GM21447 (cell line): ENCODE data around the gene EPHA6.

Experiments used
- ATAC-seq: cut with Tn5 transposase; IDR thresholded peaks from one replicate; pipeline ENCODE4 v1.9.1; 2021; ENCODE audit not compliant: unreplicated experiment

The EPHA6 gene

DNA sequence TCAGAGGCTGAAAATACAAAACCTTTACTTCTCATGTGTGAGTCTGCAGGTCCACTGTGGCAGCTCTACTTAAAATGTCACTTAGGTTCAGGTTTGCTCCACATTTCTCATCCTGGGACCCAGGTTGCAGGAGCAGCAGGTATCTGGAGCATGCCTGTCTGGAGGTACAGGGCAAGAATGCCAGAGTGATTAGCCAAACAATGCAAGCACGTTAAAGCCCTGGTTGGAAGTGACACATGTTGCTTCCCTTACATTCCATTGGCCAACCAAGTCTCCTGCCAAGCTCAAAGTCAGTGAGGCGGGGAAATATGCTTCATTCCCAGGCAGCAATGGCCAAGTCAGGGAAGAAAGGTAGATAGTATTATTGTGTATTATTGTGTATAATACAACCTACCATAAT is 873.3 kb downstream of the EPHA6 start:
- ATAC-seq, result no peak

DNA sequence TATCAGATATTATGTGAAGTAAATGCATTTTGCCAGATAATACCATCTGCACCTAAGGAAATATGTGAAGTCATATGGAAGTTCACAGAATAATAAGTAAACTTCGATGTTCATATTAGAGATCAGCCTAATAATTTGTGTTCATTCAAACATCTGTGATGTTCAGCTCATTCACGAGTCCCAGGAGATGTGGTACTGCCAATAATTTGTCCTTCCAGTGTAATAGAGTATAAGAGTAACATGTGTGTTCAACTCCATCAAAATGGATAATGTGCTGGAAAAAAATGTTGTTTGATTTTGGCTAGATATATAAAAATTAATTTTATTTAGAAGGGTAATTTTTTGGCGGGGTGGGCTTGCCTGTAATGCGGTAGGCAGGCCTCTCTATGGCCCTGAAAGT is 874.7 kb downstream of the EPHA6 start:
- ATAC-seq, result no peak

DNA sequence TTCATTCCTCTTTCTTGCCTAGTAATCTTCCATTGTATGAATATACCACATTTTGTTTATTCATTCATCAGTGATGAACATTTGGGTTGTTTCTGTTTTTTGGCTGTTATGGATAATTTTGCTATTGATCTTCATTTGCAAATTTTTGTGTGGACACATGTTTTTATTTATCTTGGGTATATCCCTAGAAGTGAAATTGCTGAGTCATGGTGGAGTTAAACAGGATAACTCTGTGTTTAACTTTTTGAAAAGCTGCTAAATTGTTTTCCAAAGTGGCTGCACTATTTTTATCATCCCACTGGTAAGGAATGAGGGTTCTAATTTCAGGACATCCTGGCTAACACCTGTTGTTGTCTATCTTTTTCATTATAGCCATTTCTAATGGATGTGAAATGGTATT is 875.6 kb downstream of the EPHA6 start:
- ATAC-seq, result no peak

DNA sequence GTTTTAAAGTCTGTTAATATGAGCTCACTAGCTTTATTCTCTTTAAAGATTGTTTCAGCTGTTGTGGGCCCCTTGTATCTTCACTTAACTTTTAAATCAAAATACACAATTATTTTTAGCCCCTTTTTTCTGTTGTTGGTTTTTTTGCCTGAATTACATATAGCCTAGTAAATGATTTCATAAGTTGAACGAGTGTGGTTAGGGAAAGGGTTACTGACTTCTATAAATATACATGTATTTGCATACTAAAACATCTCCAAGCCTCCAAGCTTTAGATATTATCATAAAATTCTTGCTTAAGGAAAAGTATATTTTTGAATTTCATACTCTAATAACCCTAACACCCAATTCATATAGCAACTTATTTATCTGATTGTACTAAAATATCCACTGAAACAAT is 877.0 kb downstream of the EPHA6 start:
- ATAC-seq, result no peak

DNA sequence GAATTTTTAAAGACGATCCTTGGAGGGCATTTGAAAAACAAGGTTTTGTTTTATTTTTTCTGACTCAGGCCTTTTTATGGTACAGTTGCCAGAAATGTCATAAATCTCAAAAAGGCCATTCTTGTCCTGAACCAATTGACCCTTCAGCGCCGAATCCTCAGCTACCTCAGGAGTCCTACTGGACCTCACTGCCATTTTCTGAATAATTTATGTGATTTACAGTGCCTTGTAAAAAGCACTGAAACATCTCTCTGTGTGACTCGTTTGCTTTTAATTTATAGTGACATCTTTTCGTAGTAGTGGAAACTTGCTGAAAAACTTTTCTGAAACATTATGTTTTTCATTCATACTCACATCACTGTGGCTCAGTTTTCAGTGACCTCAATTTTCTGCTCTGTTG is 878.0 kb downstream of the EPHA6 start:
- ATAC-seq, result no peak

DNA sequence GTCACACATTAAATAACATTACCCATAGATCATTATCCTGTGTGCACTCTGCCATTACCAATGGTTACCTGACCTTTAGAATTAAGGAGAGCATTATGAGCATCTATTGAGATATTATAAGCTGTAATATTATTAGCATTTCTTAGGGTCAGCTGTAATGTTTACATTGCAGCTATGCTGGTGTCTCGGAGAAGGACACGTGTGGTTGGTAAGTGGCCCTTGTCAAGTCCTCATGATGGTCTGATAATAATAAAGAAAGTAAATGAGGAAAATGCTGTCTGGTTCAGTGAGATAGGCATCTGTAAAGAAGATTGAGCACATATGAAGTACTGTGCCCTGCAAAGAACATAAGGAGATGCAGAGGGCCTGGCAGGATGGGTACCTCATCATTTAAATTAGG is 878.4 kb downstream of the EPHA6 start:
- ATAC-seq, result no peak

DNA sequence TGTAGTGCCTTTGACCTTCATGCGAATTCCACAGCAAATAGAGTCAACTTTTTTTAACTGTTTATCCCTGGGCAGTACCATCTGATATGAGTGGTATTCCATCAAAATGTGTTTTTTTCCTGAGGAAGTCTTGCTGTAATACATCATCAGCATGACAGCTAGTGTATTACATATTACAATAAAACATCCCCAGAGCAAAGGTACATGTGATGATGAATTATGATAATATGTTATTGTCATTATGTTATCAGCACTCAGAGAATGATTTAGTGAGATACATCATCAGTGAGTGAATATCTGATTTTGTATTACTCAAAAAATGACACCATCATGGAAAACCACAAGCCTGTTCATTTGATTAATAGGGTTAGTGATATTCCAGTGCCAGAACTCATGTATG is 880.5 kb downstream of the EPHA6 start:
- ATAC-seq, result no peak

DNA sequence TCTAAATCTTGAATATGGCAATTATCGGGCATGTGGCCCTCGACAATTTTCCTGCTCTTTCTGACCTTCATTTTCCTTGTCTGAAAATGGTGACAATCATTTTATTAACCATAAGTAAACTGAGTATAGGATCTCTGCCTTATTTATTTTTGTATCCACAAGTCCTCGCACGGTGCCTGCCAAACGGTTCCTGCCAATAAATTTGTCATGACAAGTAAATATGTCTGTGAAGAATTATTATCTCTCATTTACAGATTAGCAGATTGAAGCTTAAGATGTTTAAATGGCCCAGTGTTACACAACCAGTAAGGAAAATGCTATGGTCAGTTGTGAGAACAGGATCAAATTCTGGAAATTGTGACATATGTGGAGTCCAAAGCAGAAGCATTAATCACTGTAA is 884.3 kb downstream of the EPHA6 start:
- ATAC-seq, result no peak

DNA sequence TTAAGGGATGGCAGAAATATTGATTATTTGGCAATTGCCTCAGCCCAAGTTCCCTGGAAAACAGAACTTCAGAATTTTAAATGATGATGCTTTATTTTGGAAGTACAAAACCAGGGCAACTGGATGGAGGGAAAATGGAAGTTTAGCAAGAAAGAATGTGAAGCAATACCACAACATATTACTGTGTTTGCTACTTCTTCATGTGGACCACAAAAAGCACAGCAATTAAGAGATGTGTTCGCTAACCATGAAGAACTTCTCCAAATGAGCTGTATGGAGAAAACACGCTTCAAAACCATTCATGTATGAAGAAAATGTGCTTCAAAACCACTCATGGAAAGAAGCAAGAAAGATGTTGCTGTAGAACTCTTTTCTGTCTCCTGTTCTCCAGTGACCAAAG is 885.5 kb downstream of the EPHA6 start:
- no peak for ATAC-seq

DNA sequence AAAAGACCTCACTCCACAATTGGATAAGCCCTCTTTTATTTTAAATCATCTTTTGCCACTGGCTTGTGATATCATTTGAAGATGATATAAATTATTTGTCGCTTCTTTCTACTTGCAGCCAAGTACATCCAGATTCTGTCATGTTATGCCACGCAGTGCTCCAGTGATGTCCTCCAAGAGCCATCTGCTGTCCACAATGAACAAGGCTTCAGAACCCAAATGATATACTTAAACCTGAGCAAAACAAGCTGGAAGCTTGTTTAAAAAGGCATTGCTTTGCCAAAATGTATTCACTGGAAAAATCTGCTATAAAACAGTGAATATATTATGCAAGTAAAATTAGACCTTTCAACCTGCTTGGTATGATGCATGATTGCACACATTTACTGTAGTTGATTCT is 891.4 kb downstream of the EPHA6 start:
- ATAC-seq, result no peak

DNA sequence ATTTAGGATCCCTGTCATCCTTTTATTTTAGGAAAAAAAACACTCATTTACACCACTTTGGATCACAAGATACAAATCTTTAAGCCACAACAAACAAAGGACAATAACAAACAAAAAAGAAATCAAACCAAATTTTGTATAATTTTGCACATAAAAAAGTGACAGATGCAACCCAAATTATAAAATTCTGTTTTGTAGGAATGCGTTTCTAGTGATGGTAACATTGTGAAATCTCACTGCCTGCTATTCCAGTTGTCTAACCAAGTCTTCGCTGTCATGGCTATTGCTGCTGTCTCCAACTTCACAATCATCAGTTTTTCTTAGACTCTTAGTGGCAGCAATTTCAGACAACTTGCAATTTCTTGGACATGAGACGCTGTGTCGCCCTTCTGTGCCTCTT is 891.8 kb downstream of the EPHA6 start:
- ATAC-seq, result no peak

DNA sequence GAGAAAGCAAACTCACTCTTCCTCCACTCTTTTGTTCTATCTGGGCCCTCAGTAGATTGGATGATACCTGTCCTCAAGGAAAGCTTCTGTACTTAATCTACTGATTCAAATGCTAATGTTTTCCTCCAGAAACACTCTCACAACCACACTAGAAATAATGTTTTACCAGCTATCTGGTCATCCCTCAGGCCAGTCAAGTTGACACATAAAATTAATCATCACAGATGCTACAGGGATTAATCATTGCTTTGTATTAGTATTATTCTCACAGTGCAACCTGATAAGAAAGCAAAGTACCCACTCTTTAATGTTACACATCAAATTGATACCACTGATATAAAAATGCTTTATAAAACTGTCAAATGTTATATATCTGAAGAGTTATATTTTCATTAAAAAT is 897.3 kb downstream of the EPHA6 start:
- no peak for ATAC-seq

DNA sequence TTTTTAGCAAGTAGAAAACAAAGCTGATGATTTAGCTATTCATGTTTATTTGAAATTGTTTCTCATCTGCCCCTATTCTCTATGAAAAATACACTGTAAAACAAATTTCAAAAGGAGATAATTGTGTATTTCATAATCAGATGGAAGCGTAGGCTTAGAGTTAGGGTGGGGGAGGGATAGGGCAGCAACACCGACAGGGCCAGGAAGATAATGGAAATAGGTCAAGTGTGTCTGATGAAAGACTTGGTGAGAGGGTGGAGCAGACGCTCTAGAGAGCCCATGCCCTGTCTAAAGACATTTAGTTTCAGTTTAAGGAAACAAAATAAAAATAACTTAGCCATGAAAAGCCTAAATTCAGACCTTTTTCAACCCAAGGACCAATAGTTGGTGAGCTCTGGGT is 898.5 kb downstream of the EPHA6 start:
- no peak for ATAC-seq

DNA sequence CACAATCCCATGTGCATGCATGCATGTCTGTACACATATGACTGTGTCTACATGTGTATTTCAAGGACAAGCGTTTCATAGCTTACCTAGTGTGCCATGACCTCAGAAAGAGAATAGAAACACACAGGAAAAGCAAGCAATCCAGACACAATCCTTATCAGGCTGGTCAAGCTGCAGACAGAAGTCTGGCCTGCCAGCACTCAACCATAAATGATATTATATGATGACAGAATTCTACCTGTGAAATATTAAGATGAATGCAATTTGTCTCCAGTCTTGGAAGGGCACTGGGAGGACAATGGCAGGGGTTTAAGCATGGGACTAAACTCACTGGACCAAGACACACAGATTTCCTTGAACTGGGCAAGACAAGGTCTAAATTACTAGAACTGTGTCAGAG is 899.2 kb downstream of the EPHA6 start:
- ATAC-seq, result no peak

DNA sequence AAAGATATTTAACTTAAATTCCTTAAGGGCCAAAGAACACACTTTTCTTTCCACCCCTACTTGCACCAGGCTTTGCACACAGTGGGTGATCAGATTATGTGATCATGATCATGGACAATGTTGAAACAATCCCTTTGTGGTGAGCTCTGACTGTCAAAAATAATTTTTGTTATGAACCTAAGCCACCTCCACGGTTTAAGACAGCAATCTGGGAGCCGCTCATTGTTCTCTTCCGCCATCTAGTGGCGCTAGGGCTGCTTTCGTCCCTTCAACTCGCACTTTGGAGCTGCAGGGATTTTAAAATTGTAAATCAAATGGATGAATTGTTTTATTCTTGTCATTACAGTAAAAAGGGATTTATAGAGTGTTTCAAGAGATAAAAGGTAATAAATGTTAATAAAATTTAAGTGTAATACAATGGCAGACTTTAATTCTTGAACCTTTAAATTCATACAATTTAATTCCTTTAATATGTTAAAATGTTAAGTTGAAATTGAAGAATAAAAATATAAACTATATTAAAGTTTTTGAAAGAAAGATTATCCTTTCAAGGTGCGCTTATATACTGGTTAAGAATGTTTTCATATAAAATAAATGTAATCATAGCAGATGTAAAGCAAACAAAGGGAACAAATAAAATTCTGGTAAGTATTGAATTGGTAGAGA is 904.9 kb downstream of the EPHA6 start:
- peak; percentile 85 for ATAC-seq

DNA sequence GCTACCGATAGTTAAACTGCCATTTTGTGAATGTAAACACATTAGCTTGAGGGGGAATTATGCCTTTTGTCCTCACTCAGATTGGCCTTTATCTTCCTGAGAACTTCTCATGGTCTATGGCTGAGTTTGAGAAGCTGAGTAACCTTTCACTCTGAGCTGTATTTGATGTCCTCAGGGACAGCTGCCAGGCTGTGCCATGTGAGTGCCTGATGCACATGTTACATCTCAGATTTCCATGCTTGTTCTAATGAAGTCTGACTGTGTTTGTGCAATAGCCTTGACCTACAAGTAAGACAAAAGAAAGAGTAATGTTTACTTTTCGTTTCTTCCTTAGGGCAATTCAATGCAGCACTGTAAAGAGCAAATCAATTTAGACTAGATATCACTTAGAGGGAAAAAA is 906.0 kb downstream of the EPHA6 start:
- no peak for ATAC-seq

DNA sequence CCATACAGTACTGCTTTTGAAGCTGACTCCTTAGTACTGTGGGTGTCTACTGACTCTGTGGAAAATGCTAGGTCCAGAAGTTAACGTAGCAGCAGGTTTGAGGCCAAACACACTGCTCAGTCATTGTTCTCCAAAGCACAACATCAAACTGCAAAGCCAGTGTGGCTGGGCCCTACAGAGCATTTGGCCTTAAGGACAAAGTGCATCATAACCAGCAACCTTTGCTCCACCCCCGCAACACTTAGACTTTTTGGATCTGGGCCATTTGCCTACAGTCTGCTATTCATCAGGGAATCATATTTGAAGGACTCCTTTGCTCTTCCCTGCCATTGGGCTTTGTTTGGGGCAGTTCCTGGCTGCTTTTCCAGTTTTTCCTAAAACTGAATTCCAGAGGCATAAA is 907.1 kb downstream of the EPHA6 start:
- no peak for ATAC-seq

DNA sequence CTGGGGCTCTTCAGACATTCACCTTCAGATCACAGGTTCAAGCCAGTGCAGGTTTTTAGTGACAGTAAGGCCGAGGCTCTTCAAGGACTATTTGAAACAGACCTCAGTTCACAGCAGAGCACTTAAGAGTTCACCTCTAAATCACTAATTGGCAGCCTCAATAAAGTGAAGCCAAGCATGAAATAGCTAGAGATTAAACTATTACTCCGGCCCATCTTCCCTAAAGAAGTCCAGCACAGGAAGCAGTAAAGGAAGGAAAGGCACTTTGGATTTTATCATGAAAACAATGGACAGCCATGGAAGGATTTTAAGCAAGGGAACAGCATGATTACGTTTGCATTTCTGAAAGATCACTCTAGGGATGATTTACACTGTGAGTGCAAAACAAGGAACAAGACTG is 922.5 kb downstream of the EPHA6 start:
- ATAC-seq, result no peak

DNA sequence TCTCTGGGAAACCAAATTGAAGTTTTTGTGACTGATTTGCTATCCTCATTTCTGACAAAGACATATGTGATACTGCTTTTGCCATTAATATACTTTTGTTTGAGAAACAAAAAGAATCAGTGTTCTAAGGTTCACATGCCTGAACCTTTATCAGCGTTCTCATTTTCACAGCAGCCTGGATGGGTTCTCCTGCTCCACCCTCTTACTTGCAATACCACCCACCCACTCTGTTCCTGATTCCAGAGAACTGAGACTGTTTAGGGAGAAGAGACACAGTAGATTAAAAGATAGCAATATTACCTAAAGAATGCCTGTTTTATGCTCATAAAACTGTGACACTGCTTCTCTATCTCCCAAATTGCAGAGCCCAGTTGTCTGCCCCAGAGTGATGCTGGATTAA is 924.4 kb downstream of the EPHA6 start:
- ATAC-seq, result no peak

DNA sequence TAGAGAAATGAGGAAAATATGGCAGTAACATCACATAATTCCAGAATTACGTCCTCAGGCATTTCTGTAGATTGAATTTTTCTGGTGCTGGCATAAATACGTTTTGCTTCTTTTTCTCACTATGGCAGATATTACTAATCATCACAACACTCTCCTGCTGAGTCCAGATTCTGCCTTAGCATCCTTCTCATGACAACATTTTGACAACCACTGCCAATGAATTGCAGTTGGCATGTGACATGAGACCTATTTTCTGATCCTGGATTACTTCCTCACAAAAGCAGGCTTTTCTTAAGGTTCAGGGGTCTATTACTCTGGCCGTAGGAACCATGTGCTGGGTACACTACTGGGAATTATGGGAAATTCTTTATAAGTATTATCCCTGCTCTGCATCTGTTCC is 927.6 kb downstream of the EPHA6 start:
- ATAC-seq, result no peak

DNA sequence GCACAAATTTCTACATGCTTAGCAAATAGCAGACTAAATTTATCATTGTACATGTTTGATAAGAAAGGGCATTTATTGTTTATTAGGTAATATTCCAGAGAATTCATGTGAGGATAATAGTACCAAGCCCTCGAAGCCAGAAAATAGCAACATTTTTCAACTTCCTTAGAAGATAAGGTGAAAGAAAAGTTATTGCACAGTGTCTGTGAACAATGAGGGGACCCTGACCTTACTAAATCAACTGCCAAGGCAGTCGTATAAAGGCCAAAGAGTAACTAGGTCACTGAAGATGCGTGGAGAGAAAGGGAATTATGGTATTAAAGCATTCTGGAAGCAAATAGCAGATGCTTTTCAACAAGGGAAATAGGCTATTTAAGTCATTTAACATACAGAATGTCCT is 929.9 kb downstream of the EPHA6 start:
- no peak for ATAC-seq

DNA sequence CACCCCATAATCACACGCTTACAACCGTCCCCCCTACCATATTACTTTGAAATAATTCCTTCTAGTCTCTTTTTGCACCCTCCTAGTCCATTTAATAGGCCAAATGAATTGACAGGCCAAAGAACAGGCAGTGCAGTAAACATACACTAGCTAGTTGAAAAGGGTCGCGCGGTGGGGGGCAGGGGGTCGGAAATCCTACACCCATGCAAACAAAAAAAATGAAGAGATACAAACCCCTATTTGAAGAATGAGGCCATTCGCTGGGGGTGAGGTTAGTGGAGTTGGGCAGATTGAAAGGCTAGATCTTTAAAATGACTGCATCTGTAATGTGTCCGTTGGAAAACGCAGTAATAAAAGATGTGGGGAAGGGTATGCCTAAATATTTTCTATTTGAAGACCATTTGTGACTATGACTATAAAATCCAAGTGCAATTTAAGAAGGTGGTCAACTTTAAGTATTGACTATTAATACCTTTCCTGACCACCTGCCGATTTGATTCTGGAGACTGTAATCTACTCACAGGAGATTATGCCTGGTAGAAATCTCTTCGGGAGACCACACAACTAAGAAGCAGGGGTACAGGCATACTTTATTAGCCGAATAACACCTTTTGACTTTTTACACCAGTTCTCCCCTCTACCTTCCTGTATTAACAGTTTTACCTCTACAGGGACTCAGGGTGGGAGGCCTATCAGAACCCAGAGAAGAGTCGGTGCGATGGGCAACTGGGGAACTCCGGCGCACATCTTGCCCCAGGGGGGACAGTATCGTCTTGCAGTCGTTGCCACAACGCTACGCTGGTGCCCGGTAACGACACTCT is 949.4 kb downstream of the EPHA6 start:
- peak; percentile 43 for ATAC-seq
